HG03520 (cell line): ENCODE data around the gene FSIP2.

Experiments
- ATAC-seq: cut with Tn5 transposase; IDR thresholded peaks from one replicate; pipeline ENCODE4 v1.9.1; 2021; ENCODE audit warnings: mild to moderate bottlenecking, moderate library complexity; ENCODE audit not compliant: unreplicated experiment

FSIP2 gene, protein sequence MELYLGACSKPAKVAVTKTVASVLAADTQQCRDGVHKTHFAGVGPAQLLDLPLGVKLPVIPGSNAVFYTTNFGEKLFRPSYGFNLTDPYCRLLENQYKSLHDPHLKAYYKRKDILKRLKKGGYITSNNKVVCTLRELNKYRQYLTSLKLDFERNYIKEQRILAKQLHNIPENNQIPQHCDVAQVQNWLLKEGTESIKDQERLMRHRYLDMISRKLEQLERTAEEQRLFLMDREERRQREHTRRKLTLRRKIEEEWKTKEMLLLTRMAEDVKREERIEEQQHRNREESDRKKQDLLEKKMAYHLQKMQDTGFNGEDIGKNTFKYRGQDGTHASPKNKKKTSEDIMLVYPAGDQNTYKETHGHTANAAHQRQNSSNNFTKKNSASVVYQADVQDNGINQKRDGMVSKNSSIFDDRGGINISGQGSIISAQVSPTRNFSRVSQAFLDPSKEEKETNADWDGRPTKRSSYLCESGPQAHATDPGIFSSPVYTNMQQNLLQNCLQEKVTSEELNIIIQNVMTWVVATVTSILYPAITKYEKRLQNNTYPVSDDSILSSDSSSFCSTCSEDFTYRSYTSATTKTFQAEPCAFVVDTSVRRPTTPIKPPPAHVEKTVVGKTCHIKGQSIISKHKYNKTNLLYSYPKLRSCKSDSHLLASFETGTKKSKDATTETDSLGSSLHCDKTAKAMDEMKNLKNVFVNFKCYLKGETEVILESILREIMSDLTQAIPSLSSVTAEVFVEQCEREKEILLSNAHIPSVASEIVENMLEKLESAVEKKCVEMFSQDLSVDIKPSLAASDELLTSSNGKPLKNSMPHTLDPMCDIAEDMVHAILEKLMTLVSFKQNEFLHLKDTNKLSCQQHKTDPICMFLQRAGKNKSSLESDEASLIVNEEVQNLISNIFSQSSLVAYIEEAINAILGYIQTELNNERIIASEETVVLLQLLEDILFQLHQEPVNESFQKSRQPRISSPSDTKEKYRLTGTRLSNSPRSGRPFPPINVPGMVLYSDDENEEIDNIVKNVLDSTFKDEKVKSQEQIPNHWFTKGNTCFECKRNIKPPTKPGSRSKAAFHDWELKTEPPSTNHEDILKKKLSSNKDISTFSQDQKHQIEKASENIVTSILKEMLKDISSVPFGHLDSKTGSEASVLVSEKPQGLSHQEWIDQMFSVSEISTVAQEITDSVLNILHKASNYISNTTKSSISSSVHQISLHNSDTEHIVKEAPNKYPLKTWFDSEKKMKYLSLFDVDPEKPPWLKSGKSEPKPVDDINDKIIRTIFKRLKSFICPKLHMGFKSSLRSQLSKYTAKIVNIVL (N-terminal part only)

GRCh38 chr2:185738679-185739472 lies at the start of gene FSIP2:
Gene FSIP2 (plus strand): TSS chr2:185738804. CDS start chr2:185738895, 91 bp downstream.
- ATAC-seq = peak; percentile 96

GRCh38 chr2:185689906-185690539 lies 48.6 kb upstream of the FSIP2 start:
- no peak for ATAC-seq

DNA sequence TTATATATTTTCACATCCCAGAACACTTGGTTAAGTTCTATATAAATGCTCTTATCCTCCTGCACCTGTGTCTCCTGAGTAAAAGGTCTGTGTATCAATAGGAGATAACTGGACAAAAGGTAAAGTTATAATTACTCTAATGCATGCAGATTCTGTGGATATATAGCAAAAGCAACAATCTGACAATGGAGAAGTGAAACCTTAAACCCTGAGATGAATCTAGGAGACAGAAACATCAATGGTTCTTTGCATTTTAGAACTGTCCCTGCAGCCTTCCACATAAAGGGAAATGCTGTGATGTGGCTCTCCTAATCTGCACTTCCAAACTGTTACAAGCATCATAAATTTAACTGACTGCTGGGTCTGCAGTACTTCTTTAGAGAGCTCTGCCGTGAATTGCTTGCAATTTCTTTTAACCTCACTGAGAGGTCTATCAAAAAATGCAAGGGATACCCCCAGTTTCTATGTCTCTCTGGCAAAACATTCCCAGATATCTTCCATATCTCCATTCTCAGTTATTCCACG lies 42.8 kb upstream of the FSIP2 start:
- no peak for ATAC-seq

GRCh38 chr2:185700883-185701282 lies 37.7 kb upstream of the FSIP2 start:
- ATAC-seq = no peak

GRCh38 chr2:185734658-185735057 lies 3.9 kb upstream of the FSIP2 start:
- no peak for ATAC-seq

DNA sequence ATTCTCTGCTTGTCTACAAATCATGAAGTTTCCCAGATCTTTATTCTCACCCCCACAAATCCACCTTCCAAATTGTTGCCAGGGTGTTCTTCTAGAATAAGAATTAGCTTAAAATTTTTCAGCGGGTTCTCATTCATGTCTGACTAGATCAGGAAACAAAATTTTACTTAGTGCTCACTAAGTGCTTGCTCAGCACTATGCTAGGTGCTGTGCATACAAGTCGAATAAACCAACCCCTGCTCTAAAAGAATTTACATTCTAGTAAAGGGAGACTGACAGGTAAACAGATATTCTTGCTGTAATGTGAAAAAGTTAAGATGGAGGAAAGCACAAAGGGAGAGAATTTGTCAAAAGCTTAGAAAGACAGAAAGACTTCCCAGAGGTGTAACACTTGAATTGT lies 2.4 kb upstream of the FSIP2 start:
- ATAC-seq = no peak

DNA sequence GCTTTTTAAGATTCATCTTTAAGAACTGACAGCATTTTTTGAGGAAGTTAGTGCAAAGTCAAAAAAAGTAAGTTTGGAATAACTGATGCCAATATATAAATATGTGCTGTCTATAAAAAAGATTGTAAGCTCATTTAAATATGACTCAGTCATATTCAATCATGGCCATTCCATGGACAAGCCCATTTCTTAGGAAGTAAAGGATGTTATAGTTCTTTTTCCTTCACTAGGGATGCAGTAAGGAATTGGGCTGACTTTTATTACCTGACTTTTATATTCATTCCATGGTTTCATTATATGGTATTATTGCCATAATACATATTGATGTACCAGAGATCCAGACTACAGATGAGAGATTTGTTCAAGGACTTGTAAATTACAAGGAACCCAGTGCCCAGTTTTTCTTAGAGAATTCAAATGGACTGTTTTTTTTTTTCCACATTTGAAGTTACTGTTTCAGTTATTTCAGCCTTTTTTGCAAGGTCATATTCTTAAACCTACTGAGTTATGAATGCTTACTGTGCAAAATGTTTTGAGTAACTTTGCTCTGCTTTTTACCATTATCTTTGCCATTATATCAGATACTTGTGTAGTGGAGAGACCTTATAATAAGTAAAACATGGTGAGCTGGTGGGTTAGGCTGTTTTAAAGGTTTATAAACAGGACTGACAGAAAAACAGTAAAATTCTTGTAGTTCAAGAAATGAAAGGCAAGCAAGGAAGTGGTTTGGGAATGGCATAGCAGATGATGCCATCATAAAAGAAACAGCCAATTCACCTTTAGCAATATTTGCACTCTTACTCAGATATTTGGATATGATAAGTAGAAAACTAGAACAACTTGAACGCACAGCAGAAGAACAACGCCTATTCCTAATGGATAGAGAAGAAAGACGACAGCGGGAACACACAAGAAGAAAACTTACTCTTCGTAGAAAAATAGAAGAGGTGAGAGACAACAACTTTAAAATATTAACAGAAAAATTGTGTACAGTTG lies 7.6 kb downstream of the FSIP2 start:
- ATAC-seq = no peak

- no peak for ATAC-seq
Measured at GRCh38 chr2:185757356-185757755, 18.8 kb downstream of the FSIP2 start.

- ATAC-seq = no peak
Measured at GRCh38 chr2:185771396-185771795, 32.8 kb downstream of the FSIP2 start.

DNA sequence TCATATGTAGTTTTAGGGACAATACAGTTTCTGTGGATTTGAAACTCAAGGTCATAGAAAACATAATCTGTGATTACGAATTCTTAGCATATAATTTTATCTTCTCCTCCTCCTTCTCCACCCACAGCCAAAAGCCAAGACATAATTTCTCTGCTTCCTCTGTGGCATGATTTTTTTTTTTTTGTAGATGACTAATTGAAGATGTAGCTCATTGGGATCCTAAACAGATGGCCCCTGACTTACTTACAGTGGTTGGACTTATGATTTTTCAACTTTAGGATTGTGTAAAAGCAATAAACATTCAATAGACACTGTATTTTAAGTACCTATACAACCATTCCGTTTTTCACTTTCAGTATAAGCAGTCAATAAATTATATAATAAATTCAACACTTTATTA lies 42.3 kb downstream of the FSIP2 start:
- ATAC-seq = no peak

- ATAC-seq = no peak
Measured at GRCh38 chr2:185782223-185782769, 43.7 kb downstream of the FSIP2 start.

GRCh38 chr2:185785156-185785555 lies 46.6 kb downstream of the FSIP2 start:
- no peak for ATAC-seq

DNA sequence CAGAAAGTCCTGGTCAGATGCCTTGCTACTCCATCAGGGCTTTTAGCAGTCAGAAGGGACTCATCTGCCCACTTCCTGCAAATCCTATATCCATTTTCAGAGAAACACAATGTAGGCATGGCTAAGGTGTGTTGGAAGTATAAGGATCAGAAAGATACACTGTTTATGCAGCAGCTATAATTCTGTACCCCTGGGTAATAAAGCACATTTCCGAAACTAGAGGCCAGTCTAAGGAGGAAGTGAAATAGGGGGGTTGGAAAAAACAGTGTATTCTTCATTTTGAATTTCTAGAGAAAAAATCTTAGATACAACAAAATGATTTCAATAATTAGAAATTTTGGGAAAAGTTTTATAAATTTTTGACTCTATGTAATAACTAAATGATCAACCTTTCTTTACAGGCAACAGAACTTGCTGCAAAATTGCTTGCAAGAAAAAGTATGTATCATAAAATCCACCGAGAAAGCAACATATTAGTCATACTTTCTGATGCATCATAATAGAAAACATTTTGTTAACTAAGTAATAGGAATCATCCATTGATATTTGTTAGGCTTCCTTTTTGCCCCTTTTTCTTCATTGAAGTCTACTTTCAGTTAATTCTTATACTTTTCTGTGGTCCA lies 47.4 kb downstream of the FSIP2 start:
- peak; percentile 79 for ATAC-seq

DNA sequence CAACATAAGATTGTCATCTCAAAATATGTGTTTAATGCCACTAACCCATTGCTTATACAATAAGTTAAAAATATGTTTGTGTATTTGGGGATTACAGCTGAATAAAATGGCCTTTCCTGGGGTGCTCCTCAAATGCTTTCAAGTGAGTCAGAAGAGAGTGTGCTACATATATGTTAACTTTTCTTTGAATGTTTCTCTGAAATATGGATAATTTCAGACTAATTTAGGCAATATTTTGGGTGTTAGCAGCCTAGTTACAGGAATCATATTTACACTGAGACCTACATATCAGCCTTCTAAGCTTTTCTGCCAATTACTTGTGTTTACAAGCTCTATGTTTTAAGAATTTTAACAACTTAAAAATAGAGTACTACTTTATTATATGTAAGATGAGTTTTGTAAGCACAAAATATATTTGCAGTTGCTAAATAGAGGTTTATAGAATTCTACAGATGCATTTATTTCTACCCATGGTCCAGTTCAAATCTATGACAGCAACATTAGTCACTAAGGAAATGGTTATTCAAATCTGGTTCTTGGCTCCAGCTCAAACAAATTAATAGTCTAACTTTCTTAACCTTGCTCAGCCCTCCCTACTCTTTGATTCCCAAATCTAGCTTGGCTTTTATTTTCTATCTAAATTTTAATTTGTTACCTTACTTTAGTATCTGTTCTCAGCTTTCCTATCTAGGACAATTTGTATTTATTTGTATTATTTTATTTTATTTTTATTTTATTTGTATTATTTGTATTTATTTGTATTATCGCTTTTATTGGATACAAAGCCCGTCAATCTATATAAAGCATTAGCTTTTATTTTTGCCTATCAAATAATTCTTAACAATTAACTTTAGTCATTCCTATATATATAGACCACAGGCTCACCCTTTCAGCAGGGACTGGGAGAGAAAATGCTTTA lies 48.9 kb downstream of the FSIP2 start:
- no peak for ATAC-seq

DNA sequence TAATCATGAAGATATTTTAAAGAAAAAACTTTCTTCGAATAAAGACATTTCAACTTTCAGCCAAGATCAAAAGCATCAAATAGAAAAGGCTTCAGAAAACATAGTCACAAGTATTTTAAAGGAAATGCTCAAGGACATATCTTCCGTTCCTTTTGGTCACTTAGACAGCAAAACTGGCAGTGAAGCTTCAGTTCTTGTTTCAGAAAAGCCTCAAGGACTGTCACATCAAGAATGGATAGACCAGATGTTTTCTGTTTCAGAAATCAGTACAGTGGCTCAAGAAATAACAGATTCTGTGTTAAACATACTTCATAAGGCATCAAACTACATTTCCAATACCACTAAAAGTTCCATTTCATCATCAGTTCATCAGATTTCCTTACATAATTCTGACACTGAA lies 51.8 kb downstream of the FSIP2 start:
- peak; percentile 50 for ATAC-seq

DNA sequence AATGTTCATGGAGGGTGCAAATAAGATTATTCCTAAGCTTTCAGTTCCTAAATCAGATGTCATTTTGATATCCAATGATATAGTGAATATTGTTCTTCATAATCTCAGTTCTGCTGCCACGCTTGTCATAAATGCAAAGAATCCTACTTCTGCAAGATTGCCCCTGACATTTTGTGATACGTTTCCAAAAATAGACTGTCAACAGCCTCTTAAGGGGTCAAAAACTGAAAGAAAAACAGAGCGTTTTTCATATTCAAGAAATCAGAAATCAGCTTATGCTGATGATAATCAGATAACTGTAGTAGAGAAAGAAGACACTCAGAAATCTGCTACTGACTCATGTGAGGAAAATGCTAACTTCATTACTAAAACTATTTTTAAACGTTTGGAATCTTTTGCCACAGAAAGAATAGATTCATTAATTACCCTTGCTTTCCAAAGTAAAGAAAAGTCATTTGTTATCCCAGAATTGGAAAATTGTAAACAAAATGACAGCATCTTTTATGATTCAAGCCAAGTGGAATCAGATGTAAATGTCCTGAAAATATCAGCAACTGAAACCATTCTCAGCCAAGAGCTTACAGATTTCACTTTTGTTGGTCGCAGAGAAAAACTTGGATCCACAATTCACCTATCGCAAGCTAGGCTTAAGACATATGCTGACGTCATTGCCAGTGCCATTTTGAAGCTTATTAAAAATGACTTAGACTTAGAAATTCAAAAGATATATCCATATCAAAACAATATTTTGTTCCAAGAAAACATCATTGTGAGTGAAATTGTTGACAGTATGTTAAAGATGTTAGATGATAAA lies 55.1 kb downstream of the FSIP2 start:
- no peak for ATAC-seq
